ENCODE results near the gene ITGB5.

GRCh38 chr3:124888482-124889441, 1.6 kb upstream of the ITGB5 start:
- TF ChIP-seq CTCF (IDR thresholded peaks at IDR 0.05; ENCODE audit: poor library complexity) (no peak), EZH2 (IDR thresholded peaks at IDR 0.05; ENCODE audit: borderline replicate concordance) (no peak), EZH2phosphoT487 (IDR thresholded peaks at IDR 0.05; ENCODE audit: low read depth, severe bottlenecking, unreplicated experiment) (no peak)

Measured in hepatocyte (in vitro differentiated cells).